ENCODE data around the gene ST6GALNAC3.

The ST6GALNAC3 gene

GRCh38 chr1:76419603-76420002 is 345.1 kb downstream of the ST6GALNAC3 start:
- DNase-seq (ENCODE audit: low read depth in 1 of 2, low spot score in 1 of 2): no peak
- in situ Hi-C loops (cut with HindIII; ENCODE audit: low pct_unique_long_range_greater_than_20kb, low sequenced_read_pairs): no loop called here
- no peak for TF ChIP-seq JUND (IDR thresholded peaks at IDR 0.05; ENCODE audit: low read depth)

GRCh38 chr1:76425201-76426145 is 350.9 kb downstream of the ST6GALNAC3 start:
- DNase-seq (ENCODE audit: low read depth in 1 of 2, low spot score in 1 of 2): no peak
- in situ Hi-C loops (cut with HindIII; ENCODE audit: low pct_unique_long_range_greater_than_20kb, low sequenced_read_pairs): no loop called here
- TF ChIP-seq JUND (IDR thresholded peaks at IDR 0.05; ENCODE audit: low read depth): no peak

GRCh38 chr1:76426606-76427005 is 352.1 kb downstream of the ST6GALNAC3 start:
- no peak for TF ChIP-seq JUND (IDR thresholded peaks at IDR 0.05; ENCODE audit: low read depth)
- in situ Hi-C loops (cut with HindIII; ENCODE audit: low pct_unique_long_range_greater_than_20kb, low sequenced_read_pairs): no loop called here
- no peak for DNase-seq (ENCODE audit: low read depth in 1 of 2, low spot score in 1 of 2)

- DNase-seq (ENCODE audit: low read depth in 1 of 2, low spot score in 1 of 2): no peak
- in situ Hi-C loops (cut with HindIII; ENCODE audit: low pct_unique_long_range_greater_than_20kb, low sequenced_read_pairs): no loop called here
- TF ChIP-seq JUND (IDR thresholded peaks at IDR 0.05; ENCODE audit: low read depth): no peak
These were observed 353.5 kb downstream of the ST6GALNAC3 start for GRCh38 chr1:76428028-76428427.

- DNase-seq (ENCODE audit: low read depth in 1 of 2, low spot score in 1 of 2): no peak
- in situ Hi-C loops (cut with HindIII; ENCODE audit: low pct_unique_long_range_greater_than_20kb, low sequenced_read_pairs): no loop called here
- no peak for TF ChIP-seq JUND (IDR thresholded peaks at IDR 0.05; ENCODE audit: low read depth)
These were observed 356.0 kb downstream of the ST6GALNAC3 start for GRCh38 chr1:76430531-76430930.

GRCh38 chr1:76433526-76433925 is 359.0 kb downstream of the ST6GALNAC3 start:
- DNase-seq (ENCODE audit: low read depth in 1 of 2, low spot score in 1 of 2): no peak
- no peak for TF ChIP-seq JUND (IDR thresholded peaks at IDR 0.05; ENCODE audit: low read depth)
- in situ Hi-C loops (cut with HindIII; ENCODE audit: low pct_unique_long_range_greater_than_20kb, low sequenced_read_pairs): no loop called here

GRCh38 chr1:76443217-76443616 is 368.7 kb downstream of the ST6GALNAC3 start:
- no peak for TF ChIP-seq JUND (IDR thresholded peaks at IDR 0.05; ENCODE audit: low read depth)
- no peak for DNase-seq (ENCODE audit: low read depth in 1 of 2, low spot score in 1 of 2)
- in situ Hi-C loops (cut with HindIII; ENCODE audit: low pct_unique_long_range_greater_than_20kb, low sequenced_read_pairs): no loop called here

- no peak for DNase-seq (ENCODE audit: low read depth in 1 of 2, low spot score in 1 of 2)
- in situ Hi-C loops (cut with HindIII; ENCODE audit: low pct_unique_long_range_greater_than_20kb, low sequenced_read_pairs): no loop called here
- TF ChIP-seq JUND (IDR thresholded peaks at IDR 0.05; ENCODE audit: low read depth): no peak
These were observed 370.2 kb downstream of the ST6GALNAC3 start for GRCh38 chr1:76444773-76445172.

GRCh38 chr1:76450229-76450628 is 375.7 kb downstream of the ST6GALNAC3 start:
- in situ Hi-C loops (cut with HindIII; ENCODE audit: low pct_unique_long_range_greater_than_20kb, low sequenced_read_pairs): no loop called here
- no peak for DNase-seq (ENCODE audit: low read depth in 1 of 2, low spot score in 1 of 2)
- no peak for TF ChIP-seq JUND (IDR thresholded peaks at IDR 0.05; ENCODE audit: low read depth)

GRCh38 chr1:76463278-76463677 is 388.7 kb downstream of the ST6GALNAC3 start:
- no peak for TF ChIP-seq JUND (IDR thresholded peaks at IDR 0.05; ENCODE audit: low read depth)
- in situ Hi-C loops (cut with HindIII; ENCODE audit: low pct_unique_long_range_greater_than_20kb, low sequenced_read_pairs): no loop called here
- DNase-seq (ENCODE audit: low read depth in 1 of 2, low spot score in 1 of 2): no peak

- no peak for DNase-seq (ENCODE audit: low read depth in 1 of 2, low spot score in 1 of 2)
- in situ Hi-C loops (cut with HindIII; ENCODE audit: low pct_unique_long_range_greater_than_20kb, low sequenced_read_pairs): no loop called here
- TF ChIP-seq JUND (IDR thresholded peaks at IDR 0.05; ENCODE audit: low read depth): no peak
These were observed 389.3 kb downstream of the ST6GALNAC3 start for GRCh38 chr1:76463849-76464248.

GRCh38 chr1:76465030-76465429 is 390.5 kb downstream of the ST6GALNAC3 start:
- in situ Hi-C loops (cut with HindIII; ENCODE audit: low pct_unique_long_range_greater_than_20kb, low sequenced_read_pairs): no loop called here
- DNase-seq (ENCODE audit: low read depth in 1 of 2, low spot score in 1 of 2): no peak
- no peak for TF ChIP-seq JUND (IDR thresholded peaks at IDR 0.05; ENCODE audit: low read depth)

GRCh38 chr1:76470166-76470565 is 395.6 kb downstream of the ST6GALNAC3 start:
- no peak for TF ChIP-seq JUND (IDR thresholded peaks at IDR 0.05; ENCODE audit: low read depth)
- DNase-seq (ENCODE audit: low read depth in 1 of 2, low spot score in 1 of 2): no peak
- in situ Hi-C loops (cut with HindIII; ENCODE audit: low pct_unique_long_range_greater_than_20kb, low sequenced_read_pairs): no loop called here

Data from T47D (cell line).